DND-41 (cell line): ENCODE data around the gene CIAO3.

ENCODE experiments used
- CTCF ChIP-seq: IDR thresholded peaks from 2 replicates; pipeline ENCODE4 v1.5.1; 2012; ENCODE audit warnings: borderline replicate concordance, low read length, moderate library complexity, mild to moderate bottlenecking; ENCODE audit not compliant: poor library complexity, severe bottlenecking; ENCODE audit errors: extremely low read depth
- EZH2 ChIP-seq: IDR thresholded peaks from 3 replicates; pipeline ENCODE4 v1.6.1; 2012; ENCODE audit warnings: borderline replicate concordance, low read depth, mild to moderate bottlenecking, moderate library complexity, low read length, inconsistent platforms; ENCODE audit not compliant: severe bottlenecking

GRCh38 chr16:720447-720989 lies 20.3 kb downstream of the CIAO3 start:
- TF ChIP-seq CTCF, result peak; percentile 21
- no peak for TF ChIP-seq EZH2
